MM.1S (cell line): ENCODE results near the gene KCNB1.

Experiments
- DNase-seq: peaks from one replicate; pipeline ENCODE4 v3.0.0-alpha.2; 2015
- H2AFZ ChIP-seq: fragments of 300-600 bp; sonication (generic); 2 replicates; pipeline ENCODE4 v1.6.0; 2016; ENCODE audit warnings: antibody characterized with exemption, low read length
- H3F3A ChIP-seq: fragments of 300-600 bp; sonication (generic); 2 replicates; pipeline ENCODE4 v1.6.1; 2016; ENCODE audit warnings: mild to moderate bottlenecking, antibody characterized with exemption, low read length, moderate library complexity, mixed read lengths; ENCODE audit not compliant: insufficient read depth
- H3K27ac ChIP-seq: fragments of 300-600 bp; sonication (generic); 2 replicates; pipeline ENCODE4 v1.5.1; 2016; ENCODE audit warnings: mild to moderate bottlenecking, low read length
- H3K27me3 ChIP-seq: fragments of 300-600 bp; sonication (generic); replicated peaks from 2 replicates; pipeline ENCODE4 v1.6.0; 2016; ENCODE audit warnings: low read length; ENCODE audit not compliant: insufficient read depth
- H3K36me3 ChIP-seq: fragments of 300-600 bp; sonication (generic); replicated peaks from 2 replicates; pipeline ENCODE4 v1.6.1; 2016; ENCODE audit warnings: mild to moderate bottlenecking, low read length, mixed read lengths; ENCODE audit not compliant: insufficient read depth
- H3K4me1 ChIP-seq: fragments of 300-600 bp; sonication (generic); 2 replicates; pipeline ENCODE4 v1.6.1; 2016; ENCODE audit warnings: low read length, mixed read lengths
- H3K4me2 ChIP-seq: fragments of 300-600 bp; sonication (generic); 2 replicates; pipeline ENCODE4 v1.6.0; 2016; ENCODE audit warnings: low read depth, low read length
- H3K4me3 ChIP-seq: fragments of 300-600 bp; sonication (generic); 2 replicates; pipeline ENCODE4 v1.5.1; 2016; ENCODE audit warnings: low read length, mixed read lengths
- H3K79me2 ChIP-seq: fragments of 300-600 bp; sonication (generic); 2 replicates; pipeline ENCODE4 v1.6.1; 2016; ENCODE audit warnings: mixed run types, low read length, mixed read lengths
- H3K9ac ChIP-seq: fragments of 300-600 bp; sonication (generic); 2 replicates; pipeline ENCODE4 v1.6.1; 2016; ENCODE audit warnings: low read length, mixed read lengths
- H3K9me2 ChIP-seq: fragments of 300-600 bp; sonication (generic); replicated peaks from 2 replicates; pipeline ENCODE4 v1.6.1; 2016; ENCODE audit warnings: mild to moderate bottlenecking, low read length, mixed read lengths; ENCODE audit not compliant: insufficient read depth
- H3K9me3 ChIP-seq: fragments of 300-600 bp; sonication (generic); replicated peaks from 2 replicates; pipeline ENCODE4 v1.6.1; 2016; ENCODE audit warnings: mild to moderate bottlenecking, low read length, mixed read lengths; ENCODE audit not compliant: insufficient read depth
- H4K20me1 ChIP-seq: fragments of 300-600 bp; sonication (generic); 2 replicates; pipeline ENCODE4 v1.6.1; 2016; ENCODE audit warnings: mild to moderate bottlenecking, low read length, moderate library complexity, mixed read lengths; ENCODE audit not compliant: insufficient read depth
- EZH2 ChIP-seq: fragments of 300-600 bp; sonication (generic); optimal IDR thresholded peaks from 2 replicates; pipeline ENCODE3; 2017; ENCODE audit warnings: low read depth, mild to moderate bottlenecking, antibody characterized with exemption, low read length, mixed read lengths
- EZH2phosphoT487 ChIP-seq: fragments of 300-600 bp; sonication (generic); IDR thresholded peaks from 2 replicates; pipeline ENCODE4 v1.6.1; 2018; ENCODE audit warnings: antibody characterized with exemption, low read length
- TF ChIP-seq, protein P1 (sequence below): fragments of 300-600 bp; sonication (generic); IDR thresholded peaks from 2 replicates; pipeline ENCODE4 v1.5.1; 2016; ENCODE audit warnings: antibody characterized with exemption, low read length, mixed read lengths

Gene KCNB1

DNA sequence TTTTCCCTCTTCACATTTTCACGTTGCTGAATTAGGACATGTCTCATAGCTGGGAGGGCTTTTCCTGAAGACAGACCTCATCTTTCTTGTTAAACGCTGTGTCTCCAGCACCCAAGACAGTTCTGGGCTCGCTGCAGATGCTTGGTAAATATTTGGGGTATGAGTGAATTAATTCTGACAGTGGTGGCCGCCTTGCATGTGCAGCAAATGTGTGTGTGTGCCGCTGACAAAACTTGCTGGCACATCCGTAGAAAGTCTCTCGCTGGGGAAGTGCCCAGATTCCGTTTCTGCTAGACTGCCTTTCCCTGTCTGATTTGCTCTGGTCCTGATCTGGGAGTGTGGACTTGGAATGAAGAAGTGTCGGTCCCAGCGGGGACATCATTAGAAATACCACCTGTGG lies 156.4 kb downstream of the KCNB1 start:
- Histone ChIP-seq H3K4me3 (no peak overlapping the region), H3K79me2 (no peaks in the 10 kb centered on the region), H2AFZ (no peak overlapping the region), H3K4me1 (peaks cover 11% of the 10 kb centered on the region), H3K9me3 (no peaks in the 10 kb centered on the region), H3K27ac (no peak overlapping the region), H3K9ac (no peak overlapping the region), H3K9me2 (no peaks in the 10 kb centered on the region), H3K36me3 (no peaks in the 10 kb centered on the region), H3K27me3 (no peaks in the 10 kb centered on the region), H3F3A (no peaks in the 10 kb centered on the region), H4K20me1 (no peaks in the 10 kb centered on the region), H3K4me2 (no peak overlapping the region)
- TF ChIP-seq EZH2phosphoT487 (no peak), EZH2 (no peak)
- TF ChIP-seq, protein P1, sequence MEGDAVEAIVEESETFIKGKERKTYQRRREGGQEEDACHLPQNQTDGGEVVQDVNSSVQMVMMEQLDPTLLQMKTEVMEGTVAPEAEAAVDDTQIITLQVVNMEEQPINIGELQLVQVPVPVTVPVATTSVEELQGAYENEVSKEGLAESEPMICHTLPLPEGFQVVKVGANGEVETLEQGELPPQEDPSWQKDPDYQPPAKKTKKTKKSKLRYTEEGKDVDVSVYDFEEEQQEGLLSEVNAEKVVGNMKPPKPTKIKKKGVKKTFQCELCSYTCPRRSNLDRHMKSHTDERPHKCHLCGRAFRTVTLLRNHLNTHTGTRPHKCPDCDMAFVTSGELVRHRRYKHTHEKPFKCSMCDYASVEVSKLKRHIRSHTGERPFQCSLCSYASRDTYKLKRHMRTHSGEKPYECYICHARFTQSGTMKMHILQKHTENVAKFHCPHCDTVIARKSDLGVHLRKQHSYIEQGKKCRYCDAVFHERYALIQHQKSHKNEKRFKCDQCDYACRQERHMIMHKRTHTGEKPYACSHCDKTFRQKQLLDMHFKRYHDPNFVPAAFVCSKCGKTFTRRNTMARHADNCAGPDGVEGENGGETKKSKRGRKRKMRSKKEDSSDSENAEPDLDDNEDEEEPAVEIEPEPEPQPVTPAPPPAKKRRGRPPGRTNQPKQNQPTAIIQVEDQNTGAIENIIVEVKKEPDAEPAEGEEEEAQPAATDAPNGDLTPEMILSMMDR = no peak
- no peak for DNase-seq

DNA sequence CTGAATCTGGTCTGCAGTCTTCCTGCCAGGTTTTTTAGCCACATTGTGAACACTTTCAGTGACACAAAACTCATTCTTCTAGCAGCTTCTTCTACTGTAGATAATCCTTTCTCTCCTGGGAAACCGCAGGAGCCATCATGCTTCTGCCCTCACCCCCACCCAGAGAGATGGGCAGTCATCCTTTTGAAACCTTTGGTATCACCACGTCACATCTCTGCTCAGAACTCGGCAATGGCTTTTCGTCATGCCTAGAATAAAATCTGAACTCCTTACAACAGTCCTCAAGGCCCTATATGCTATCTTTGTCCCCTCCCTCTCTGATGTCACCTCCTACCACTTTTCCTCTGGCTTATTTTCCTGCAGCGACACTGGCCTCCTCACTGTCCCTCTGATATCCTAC lies 158.2 kb downstream of the KCNB1 start:
- Histone ChIP-seq H3F3A (no peaks in the 10 kb centered on the region), H4K20me1 (no peaks in the 10 kb centered on the region), H3K9me3 (no peaks in the 10 kb centered on the region), H3K27me3 (peaks cover 9% of the 10 kb centered on the region), H3K4me2 (peak overlapping the region; percentile 33; the same call in 1 of the 2 replicates), H3K36me3 (no peaks in the 10 kb centered on the region), H3K9ac (no peak overlapping the region), H3K9me2 (no peaks in the 10 kb centered on the region), H3K27ac (peak overlapping the region; percentile 17; the same call in 1 of the 2 replicates), H3K4me1 (peaks cover 11% of the 10 kb centered on the region), H2AFZ (peak overlapping the region; percentile 65), H3K4me3 (no peak overlapping the region), H3K79me2 (no peaks in the 10 kb centered on the region)
- TF ChIP-seq EZH2 (no peak), EZH2phosphoT487 (no peak)
- TF ChIP-seq, protein P1 = no peak
- no peak for DNase-seq

DNA sequence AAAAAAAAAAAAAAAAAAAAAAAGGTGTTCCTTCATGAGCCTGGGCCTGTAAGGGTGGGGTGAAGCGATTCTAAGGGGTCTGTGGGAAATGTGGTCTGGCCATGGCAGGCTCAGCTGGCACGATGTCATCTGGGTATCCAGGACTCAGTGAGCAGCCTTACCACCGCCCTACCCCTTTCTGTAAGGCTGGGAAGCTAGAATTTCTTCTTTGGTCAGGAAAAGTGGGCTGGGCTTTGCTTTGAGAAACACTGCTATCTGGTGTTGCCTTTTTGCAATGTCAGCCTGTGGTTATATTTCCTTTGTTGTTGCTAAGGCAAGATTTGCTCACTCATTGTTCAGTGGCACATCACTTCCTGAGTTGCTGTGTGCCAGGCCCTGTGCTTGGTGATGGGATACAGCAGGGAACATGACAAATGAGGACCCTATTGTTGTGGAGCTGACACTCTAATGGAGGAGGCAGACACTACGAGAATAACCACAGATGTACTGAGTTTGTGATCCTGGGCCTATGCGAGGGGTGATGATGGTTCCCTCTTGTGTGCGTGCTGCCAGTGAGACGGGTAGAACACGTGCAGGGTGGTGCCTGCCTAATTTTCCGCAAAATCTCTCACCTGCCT lies 158.7 kb downstream of the KCNB1 start:
- Histone ChIP-seq H2AFZ (peak overlapping the region; percentile 65), H3F3A (no peaks in the 10 kb centered on the region), H3K27ac (peak overlapping the region; percentile 17; the same call in 1 of the 2 replicates), H3K4me2 (peak overlapping the region; percentile 33; the same call in 1 of the 2 replicates), H3K4me1 (peaks cover 11% of the 10 kb centered on the region), H3K4me3 (no peak overlapping the region), H3K27me3 (peaks cover 14% of the 10 kb centered on the region), H3K9ac (no peak overlapping the region), H4K20me1 (no peaks in the 10 kb centered on the region), H3K79me2 (no peaks in the 10 kb centered on the region), H3K9me2 (no peaks in the 10 kb centered on the region), H3K9me3 (no peaks in the 10 kb centered on the region), H3K36me3 (no peaks in the 10 kb centered on the region)
- DNase-seq = peak; percentile 88
- TF ChIP-seq EZH2phosphoT487 (no peak), EZH2 (no peak)
- TF ChIP-seq, protein P1 = peak; percentile 47
